Measurements from ENCODE around the gene RNASE13. TPM values are rescaled to one million over a fixed set of nuclear protein-coding genes. Genes with fewer than 3 reads are reported as not detected.

The RNASE13 gene
- total RNA-seq, 1 experiment from 2014 or later = not detected

DNA sequence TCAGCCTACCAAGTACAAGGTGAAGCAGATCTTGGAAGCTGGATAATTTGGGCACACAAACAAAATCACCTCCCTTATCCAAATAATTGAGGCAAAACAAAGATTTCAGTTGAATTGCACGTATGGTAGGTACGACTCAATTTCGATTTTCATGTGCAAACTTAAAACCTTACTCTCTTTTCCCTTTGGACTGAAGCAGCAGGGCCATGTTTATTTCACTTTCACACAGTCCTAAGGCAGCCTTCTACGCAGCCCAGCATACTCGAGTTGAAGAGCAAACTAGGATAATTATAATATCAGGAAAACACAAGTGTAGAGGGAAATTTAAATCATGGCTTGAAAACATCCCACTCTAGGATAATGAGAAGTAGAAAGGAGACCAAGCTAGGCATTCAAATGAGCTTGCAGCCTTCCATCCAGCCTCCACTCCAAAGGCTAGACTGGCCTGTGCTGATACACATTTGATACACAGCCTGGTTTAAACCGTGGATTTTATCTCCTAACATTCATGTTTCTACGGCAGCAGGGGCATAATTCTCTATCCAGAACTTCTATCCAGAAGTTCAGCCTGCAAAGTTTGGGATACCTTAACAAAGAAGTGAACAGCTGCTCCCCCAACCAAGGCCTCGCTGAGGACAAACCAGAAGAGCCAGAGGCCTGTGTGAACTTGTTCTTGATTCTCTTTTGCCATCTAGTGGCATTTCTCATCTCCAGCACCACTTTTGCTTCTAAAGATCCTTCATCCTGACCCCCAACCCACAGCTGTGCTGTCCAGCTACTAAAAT is 5.2 kb upstream of the RNASE13 start:
- TF ChIP-seq EZH2 (IDR thresholded peaks at IDR 0.05; ENCODE audit: borderline replicate concordance, low read depth, low read length, poor library complexity, severe bottlenecking) = no peak
- TF ChIP-seq, protein P1, sequence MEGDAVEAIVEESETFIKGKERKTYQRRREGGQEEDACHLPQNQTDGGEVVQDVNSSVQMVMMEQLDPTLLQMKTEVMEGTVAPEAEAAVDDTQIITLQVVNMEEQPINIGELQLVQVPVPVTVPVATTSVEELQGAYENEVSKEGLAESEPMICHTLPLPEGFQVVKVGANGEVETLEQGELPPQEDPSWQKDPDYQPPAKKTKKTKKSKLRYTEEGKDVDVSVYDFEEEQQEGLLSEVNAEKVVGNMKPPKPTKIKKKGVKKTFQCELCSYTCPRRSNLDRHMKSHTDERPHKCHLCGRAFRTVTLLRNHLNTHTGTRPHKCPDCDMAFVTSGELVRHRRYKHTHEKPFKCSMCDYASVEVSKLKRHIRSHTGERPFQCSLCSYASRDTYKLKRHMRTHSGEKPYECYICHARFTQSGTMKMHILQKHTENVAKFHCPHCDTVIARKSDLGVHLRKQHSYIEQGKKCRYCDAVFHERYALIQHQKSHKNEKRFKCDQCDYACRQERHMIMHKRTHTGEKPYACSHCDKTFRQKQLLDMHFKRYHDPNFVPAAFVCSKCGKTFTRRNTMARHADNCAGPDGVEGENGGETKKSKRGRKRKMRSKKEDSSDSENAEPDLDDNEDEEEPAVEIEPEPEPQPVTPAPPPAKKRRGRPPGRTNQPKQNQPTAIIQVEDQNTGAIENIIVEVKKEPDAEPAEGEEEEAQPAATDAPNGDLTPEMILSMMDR (conservative IDR thresholded peaks at IDR 0.05; ENCODE audit: low read depth, low read length) = peak; percentile 66
- intact Hi-C loops (cut with micrococcal nuclease; ENCODE audit: unreplicated experiment) = loop anchor here (1.0 to 10.0 kb wide), 2 partner anchors 25 to 345 kb away; no protein-coding TSS in a partner anchor
- Histone ChIP-seq H3K4me3 (ENCODE audit: low read depth, low read length, poor library complexity, severe bottlenecking) (no peak overlapping the region), H3K27me3 (replicated peaks; ENCODE audit: insufficient read depth, low read depth, low read length, poor library complexity) (no peaks in the 10 kb centered on the region), H3K4me1 (ENCODE audit: insufficient read depth, low read length, poor library complexity, severe bottlenecking) (no peaks in the 10 kb centered on the region), H3K27ac (ENCODE audit: low read depth, low read length, poor library complexity, severe bottlenecking) (no peak overlapping the region), H3K36me3 (ENCODE audit: insufficient read depth, low read length, poor library complexity, severe bottlenecking) (no peaks in the 10 kb centered on the region), H3K9me3 (ENCODE audit: low read depth, low read length, poor library complexity, severe bottlenecking) (no peaks in the 10 kb centered on the region)
- ChIA-PET CTCF (interaction anchor here (0.6 to 2.0 kb wide), 5 partner anchors 25 to 281 kb away, joined by 3 to 44 read pairs (median 3); no protein-coding TSS in a partner anchor), POLR2A (ENCODE audit: low non-redundant PET) (no interaction called here)
- no TSS peak for BruUV-seq (replicated peaks)
- DNase-seq (ENCODE audit: low spot score) = peak; percentile 68

DNA sequence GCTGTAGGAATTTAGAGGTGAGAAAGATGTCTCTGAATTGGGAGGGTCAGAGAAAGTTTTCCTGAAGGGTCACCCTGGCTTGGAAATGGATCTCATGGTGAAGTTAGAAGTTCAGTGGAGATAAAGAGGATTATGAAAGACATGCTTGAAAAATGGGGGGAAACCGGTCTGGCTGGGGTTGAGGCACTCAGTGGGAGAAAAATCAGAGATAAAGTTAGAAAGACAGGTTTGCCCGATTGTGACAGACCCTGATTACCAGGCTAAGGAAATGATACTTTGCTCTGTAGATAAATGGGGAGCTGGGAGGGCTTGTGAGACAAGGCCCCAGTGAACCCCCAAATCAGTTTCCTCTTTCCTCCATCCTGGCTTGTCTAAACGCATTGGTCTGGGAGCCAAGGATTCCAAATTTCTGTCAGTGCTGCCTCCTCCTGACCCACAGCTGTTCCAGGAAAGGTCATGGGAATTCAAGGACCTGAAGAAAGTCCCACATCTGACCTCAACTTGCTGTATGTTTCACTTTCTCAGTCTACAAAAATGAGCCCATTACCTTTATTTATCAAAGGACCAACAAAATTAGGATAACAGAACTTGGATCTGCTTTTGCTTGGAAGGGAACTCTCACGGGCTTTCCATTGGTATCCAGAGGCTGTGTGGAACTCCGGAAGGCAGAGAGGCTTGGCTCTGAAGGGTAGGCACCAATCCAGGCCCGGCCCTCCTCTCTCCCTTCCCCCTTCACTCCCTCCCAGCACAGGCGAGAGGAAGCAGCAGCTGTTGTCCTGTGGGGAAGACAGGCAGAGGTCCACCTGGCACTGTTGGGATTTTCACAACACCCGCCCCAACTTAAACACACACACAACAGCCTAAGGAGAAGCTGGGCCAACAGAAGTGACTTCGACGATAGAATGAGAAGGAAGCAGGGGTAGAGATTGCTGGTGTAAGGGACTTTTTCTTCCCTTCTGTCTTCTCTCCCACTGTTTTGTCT is 4.1 kb upstream of the RNASE13 start:
- intact Hi-C loops (cut with micrococcal nuclease; ENCODE audit: unreplicated experiment) = loop anchor here (10.0 kb wide), 1 partner anchor 344 kb away; no protein-coding TSS in a partner anchor
- CTCF ChIA-PET = no interaction called here
- Histone ChIP-seq H3K9me3 (ENCODE audit: low read depth, low read length, poor library complexity, severe bottlenecking) (no peaks in the 10 kb centered on the region), H3K27me3 (replicated peaks; ENCODE audit: insufficient read depth, low read depth, low read length, poor library complexity) (no peaks in the 10 kb centered on the region), H3K4me1 (ENCODE audit: insufficient read depth, low read length, poor library complexity, severe bottlenecking) (no peaks in the 10 kb centered on the region), H3K27ac (ENCODE audit: low read depth, low read length, poor library complexity, severe bottlenecking) (no peak overlapping the region), H3K36me3 (ENCODE audit: insufficient read depth, low read length, poor library complexity, severe bottlenecking) (no peaks in the 10 kb centered on the region), H3K4me3 (ENCODE audit: low read depth, low read length, poor library complexity, severe bottlenecking) (no peak overlapping the region)
- TF ChIP-seq EZH2 (IDR thresholded peaks at IDR 0.05; ENCODE audit: borderline replicate concordance, low read depth, low read length, poor library complexity, severe bottlenecking) = no peak
- TF ChIP-seq, protein P1 (conservative IDR thresholded peaks at IDR 0.05; ENCODE audit: low read depth, low read length) = no peak
- DNase-seq (ENCODE audit: low spot score) = no peak
- POLR2A ChIA-PET (ENCODE audit: low non-redundant PET) = no interaction called here
- no TSS peak for BruUV-seq (replicated peaks)

DNA sequence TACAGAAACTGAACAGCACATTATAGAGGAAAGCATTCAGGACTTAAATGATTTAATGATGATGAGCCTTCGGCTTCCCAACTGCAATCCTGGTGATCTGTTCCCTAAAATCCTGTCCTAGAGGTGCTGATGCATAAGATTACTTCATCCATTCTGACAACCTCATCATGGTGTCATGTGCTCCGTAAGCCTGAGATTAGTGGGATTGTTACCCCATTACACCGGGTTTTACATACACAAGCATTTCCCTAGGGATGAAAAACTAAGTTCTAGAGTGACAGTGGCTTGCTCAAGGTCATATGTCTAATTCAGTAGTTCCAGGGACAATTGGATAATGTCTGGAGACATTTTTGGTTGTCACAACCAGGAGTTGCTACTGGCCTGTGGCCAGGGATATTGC is 2.5 kb upstream of the RNASE13 start:
- Histone ChIP-seq H3K27me3 (replicated peaks; ENCODE audit: insufficient read depth, low read depth, low read length, poor library complexity) (no peaks in the 10 kb centered on the region), H3K4me1 (ENCODE audit: insufficient read depth, low read length, poor library complexity, severe bottlenecking) (no peaks in the 10 kb centered on the region), H3K27ac (ENCODE audit: low read depth, low read length, poor library complexity, severe bottlenecking) (no peak overlapping the region), H3K9me3 (ENCODE audit: low read depth, low read length, poor library complexity, severe bottlenecking) (no peaks in the 10 kb centered on the region), H3K4me3 (ENCODE audit: low read depth, low read length, poor library complexity, severe bottlenecking) (no peak overlapping the region), H3K36me3 (ENCODE audit: insufficient read depth, low read length, poor library complexity, severe bottlenecking) (no peaks in the 10 kb centered on the region)
- ChIA-PET CTCF (interaction anchor here (1.0 kb wide), 1 partner anchor 23 kb away, joined by 3 read pairs; no protein-coding TSS in a partner anchor), POLR2A (ENCODE audit: low non-redundant PET) (no interaction called here)
- no peak for DNase-seq (ENCODE audit: low spot score)
- no TSS peak for BruUV-seq (replicated peaks)
- TF ChIP-seq EZH2 (IDR thresholded peaks at IDR 0.05; ENCODE audit: borderline replicate concordance, low read depth, low read length, poor library complexity, severe bottlenecking) = no peak
- TF ChIP-seq, protein P1 (conservative IDR thresholded peaks at IDR 0.05; ENCODE audit: low read depth, low read length) = no peak
- intact Hi-C loops (cut with micrococcal nuclease; ENCODE audit: unreplicated experiment) = loop anchor here (10.0 kb wide), 1 partner anchor 342 kb away; no protein-coding TSS in a partner anchor
